Measurements from ENCODE around the gene RASA3. TPM values are rescaled to one million over a fixed set of nuclear protein-coding genes. Genes with fewer than 3 reads are reported as not detected.
"Not testable (repeated sequence)": the region's sequence is repeated elsewhere in the genome, so short reads cannot be mapped to it uniquely, and the experiment has no call there.

RASA3 gene
- total RNA-seq, 2 donors from 2014 or later: 4.4 to 7.2 TPM

DNA sequence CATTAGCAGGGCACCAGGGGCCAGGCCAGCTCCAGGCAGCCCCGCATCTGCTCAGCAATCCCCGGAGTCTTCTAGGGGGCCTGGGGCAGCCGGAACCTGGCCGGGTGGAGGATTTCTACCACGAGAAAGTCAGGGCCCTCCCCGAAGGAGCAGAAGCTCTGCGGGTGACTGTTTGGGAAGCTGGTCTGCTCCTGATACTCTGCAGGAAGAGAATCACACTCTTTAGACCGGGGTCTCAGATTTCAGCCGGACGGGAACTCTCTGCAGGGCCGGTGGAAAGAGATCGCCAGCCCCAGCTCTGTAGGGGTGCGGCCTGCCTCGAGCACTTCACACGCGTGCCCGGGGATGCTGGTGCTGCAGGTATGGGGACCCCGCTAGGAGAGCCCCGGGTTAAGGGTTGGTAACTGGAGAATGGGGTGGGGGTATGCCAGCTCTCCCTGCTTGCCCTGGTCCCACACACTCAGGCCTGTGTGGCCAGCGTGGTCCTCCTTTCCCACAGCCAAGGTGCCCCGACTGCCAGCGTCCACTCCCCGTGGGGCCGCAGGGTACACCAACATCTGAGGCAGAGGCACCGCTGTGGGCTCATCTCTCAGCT lies 20.1 kb downstream of the RASA3 start:
- Histone ChIP-seq H3K27me3 (no peaks in the 10 kb centered on the region), H3K4me1 (no peaks in the 10 kb centered on the region), H3K4me3 (no peak overlapping the region), H3K36me3 (no peaks in the 10 kb centered on the region), H3K9me3 (no peaks in the 10 kb centered on the region), H3K9ac (ENCODE audit: low read depth in 2 of 2, low read length in 2 of 2) (peak overlapping the region in 1 of 2 donors; percentile 28), H3K27ac (peak overlapping the region; percentile 60)
- no peak for DNase-seq
- TF ChIP-seq, protein P1, sequence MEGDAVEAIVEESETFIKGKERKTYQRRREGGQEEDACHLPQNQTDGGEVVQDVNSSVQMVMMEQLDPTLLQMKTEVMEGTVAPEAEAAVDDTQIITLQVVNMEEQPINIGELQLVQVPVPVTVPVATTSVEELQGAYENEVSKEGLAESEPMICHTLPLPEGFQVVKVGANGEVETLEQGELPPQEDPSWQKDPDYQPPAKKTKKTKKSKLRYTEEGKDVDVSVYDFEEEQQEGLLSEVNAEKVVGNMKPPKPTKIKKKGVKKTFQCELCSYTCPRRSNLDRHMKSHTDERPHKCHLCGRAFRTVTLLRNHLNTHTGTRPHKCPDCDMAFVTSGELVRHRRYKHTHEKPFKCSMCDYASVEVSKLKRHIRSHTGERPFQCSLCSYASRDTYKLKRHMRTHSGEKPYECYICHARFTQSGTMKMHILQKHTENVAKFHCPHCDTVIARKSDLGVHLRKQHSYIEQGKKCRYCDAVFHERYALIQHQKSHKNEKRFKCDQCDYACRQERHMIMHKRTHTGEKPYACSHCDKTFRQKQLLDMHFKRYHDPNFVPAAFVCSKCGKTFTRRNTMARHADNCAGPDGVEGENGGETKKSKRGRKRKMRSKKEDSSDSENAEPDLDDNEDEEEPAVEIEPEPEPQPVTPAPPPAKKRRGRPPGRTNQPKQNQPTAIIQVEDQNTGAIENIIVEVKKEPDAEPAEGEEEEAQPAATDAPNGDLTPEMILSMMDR (IDR thresholded peaks at IDR 0.05): no peak
- intact Hi-C loops (cut with DNase I): no loop called here

DNA sequence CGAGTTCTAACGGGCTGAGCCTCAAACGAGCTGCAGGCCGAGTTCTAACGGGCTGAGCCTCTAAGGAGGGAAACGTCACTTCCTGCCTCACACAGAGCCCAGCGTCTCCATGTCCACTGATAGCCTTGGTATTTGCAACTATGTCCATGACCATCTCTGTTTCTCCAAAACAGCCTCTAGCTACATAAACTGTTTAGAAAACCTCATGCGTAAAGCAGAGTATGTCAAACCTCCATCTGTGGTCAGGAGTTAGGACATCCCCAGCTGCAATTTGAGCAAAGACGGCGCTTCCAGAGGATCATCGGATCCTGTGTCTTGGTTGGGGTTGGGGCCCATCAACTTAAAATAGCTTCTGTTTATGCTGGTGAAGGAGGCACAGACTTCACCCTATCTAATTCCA lies 20.8 kb downstream of the RASA3 start:
- intact Hi-C loops (cut with DNase I): no loop called here
- Histone ChIP-seq H3K36me3 (no peaks in the 10 kb centered on the region), H3K27me3 (no peaks in the 10 kb centered on the region), H3K4me3 (no peak overlapping the region), H3K9ac (ENCODE audit: low read depth in 2 of 2, low read length in 2 of 2) (peak overlapping the region in 1 of 2 donors; percentile 28), H3K4me1 (no peaks in the 10 kb centered on the region), H3K9me3 (no peaks in the 10 kb centered on the region), H3K27ac (peak overlapping the region; percentile 60)
- no peak for DNase-seq
- TF ChIP-seq, protein P1 (IDR thresholded peaks at IDR 0.05): no peak

DNA sequence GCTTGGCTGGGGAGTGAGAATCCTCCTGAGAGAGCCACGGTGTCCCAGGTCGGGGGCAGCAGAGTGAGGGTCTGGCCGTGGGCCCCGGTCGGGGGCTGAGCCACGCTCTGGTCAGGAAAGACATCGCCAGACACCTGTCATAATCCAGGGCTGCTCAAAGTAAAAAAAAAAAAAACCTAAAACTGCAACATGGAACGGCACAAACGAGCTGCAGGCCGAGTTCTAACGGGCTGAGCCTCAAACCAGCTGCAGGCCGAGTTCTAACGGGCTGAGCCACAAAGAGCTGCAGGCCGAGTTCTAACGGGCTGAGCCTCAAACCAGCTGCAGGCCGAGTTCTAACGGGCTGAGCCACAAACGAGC lies 21.6 kb downstream of the RASA3 start:
- H3K27me3 ChIP-seq; H3K4me1 ChIP-seq; H3K9me3 ChIP-seq; intact Hi-C loops (cut with DNase I); H3K36me3 ChIP-seq; H3K4me3 ChIP-seq; DNase-seq: not testable (repeated sequence)
- peak overlapping the region in 1 of 2 donors; percentile 48 for H3K9ac ChIP-seq (ENCODE audit: low read depth in 2 of 2, low read length in 2 of 2)
- peak overlapping the region; percentile 40 for H3K27ac ChIP-seq

DNA sequence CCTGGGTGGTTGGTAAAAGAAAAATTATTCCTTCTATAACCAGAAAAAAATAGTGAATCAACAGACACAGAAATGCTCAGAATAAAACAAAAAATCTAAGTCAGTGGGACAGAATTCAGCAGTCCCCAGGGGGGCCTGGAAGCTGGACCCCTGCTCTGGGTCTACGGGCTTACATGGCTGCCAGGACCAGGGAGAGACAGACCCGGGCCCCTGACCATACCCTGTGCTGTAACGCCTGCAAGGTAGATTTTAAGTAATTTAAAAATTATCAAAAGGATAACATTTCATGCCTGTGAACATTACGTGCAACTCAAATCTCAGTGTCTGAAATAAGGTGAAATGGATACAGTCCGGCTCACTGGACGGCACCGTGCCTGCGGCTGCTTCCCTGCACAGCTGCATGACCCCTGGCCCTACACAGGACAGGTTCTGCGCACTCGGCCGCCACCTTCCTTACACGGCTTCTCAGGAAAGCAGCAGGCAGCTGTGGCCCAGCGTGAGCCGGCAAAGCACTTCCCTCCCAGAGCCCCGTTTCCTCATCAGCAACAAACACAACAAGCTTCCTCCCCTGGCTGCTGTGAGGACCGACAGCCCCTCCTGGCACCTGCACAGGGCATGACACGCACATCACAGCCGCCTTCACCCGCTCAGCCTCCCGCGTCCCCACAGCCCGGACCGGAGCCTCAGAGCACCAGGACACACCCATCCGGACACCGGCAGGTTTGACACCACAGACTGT lies 22.2 kb downstream of the RASA3 start:
- Histone ChIP-seq H3K9ac (ENCODE audit: low read depth in 2 of 2, low read length in 2 of 2) (peak overlapping the region in 1 of 2 donors; percentile 48), H3K27ac (peak overlapping the region; percentile 40), H3K36me3 (no peaks in the 10 kb centered on the region), H3K4me3 (no peak overlapping the region), H3K27me3 (no peaks in the 10 kb centered on the region), H3K4me1 (no peaks in the 10 kb centered on the region), H3K9me3 (no peaks in the 10 kb centered on the region)
- intact Hi-C loops (cut with DNase I): no loop called here
- TF ChIP-seq, protein P1 (IDR thresholded peaks at IDR 0.05): no peak
- no peak for DNase-seq

DNA sequence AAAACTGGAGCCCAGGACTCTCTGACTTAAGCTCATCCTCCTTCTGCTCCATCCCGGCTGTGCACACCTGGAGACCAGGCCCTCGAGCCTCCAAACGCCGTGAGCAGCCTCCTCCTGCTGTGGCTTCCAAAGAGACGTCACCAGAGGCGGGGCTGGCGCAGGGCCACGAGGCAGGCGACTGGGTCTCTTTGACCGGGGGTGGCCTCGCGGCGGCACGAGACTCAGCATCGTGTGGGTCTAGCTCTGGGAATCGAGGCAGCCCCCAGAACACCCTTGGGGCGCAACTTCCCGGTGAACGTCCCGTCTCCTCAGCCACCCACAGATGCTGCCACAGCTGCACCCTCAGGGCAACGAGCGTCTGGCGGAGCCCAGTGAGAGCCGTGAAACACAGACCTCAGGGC lies 22.8 kb downstream of the RASA3 start:
- DNase-seq: no peak
- H3K36me3 ChIP-seq: no peaks in the 10 kb centered on the region
- no peak overlapping the region for H3K9ac ChIP-seq (ENCODE audit: low read depth in 2 of 2, low read length in 2 of 2)
- H3K27me3 ChIP-seq: no peaks in the 10 kb centered on the region
- peak overlapping the region; percentile 3 for H3K27ac ChIP-seq
- intact Hi-C loops (cut with DNase I): no loop called here
- H3K4me3 ChIP-seq: no peak overlapping the region
- no peaks in the 10 kb centered on the region for H3K9me3 ChIP-seq
- TF ChIP-seq, protein P1 (IDR thresholded peaks at IDR 0.05): no peak
- H3K4me1 ChIP-seq: no peaks in the 10 kb centered on the region

DNA sequence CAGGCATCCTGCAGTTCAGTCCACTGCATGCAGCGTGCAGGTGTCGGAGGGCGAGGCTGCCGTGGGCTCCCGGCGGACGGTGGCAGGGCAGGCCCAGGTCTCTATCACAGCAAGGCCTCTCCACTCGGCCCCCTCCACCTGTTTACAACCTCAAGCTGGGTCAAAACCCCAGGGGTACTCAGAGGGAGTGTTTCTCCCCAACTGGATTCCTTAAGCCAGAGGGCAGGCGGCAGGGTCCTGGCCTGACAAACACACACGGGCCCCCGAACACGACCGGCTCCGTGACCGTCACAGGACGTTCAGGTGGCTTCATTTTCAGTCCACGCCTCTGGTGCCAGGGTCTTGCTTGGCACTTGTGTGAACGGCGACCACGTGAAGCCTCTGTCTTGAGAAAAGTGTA lies 23.5 kb downstream of the RASA3 start:
- no peaks in the 10 kb centered on the region for H3K9me3 ChIP-seq
- H3K9ac ChIP-seq (ENCODE audit: low read depth in 2 of 2, low read length in 2 of 2): peak overlapping the region in 1 of 2 donors; percentile 48
- DNase-seq: no peak
- intact Hi-C loops (cut with DNase I): no loop called here
- no peaks in the 10 kb centered on the region for H3K27me3 ChIP-seq
- no peak overlapping the region for H3K27ac ChIP-seq
- TF ChIP-seq, protein P1 (IDR thresholded peaks at IDR 0.05): no peak
- H3K4me1 ChIP-seq: no peaks in the 10 kb centered on the region
- no peaks in the 10 kb centered on the region for H3K36me3 ChIP-seq
- no peak overlapping the region for H3K4me3 ChIP-seq

Measured in colonic mucosa (tissue), 4 donors.